Thymus (tissue), 11 donors: Measurements from ENCODE around the gene ABCA2. TPM values are rescaled to one million over a fixed set of nuclear protein-coding genes. Genes with fewer than 3 reads are reported as not detected.

Experiments used
- DNase-seq, 9 donors: peaks; one replicate each; pipeline ENCODE4 v3.0.0-alpha.2; 2013; ENCODE audit warnings: low spot score in 9 of 9, low read depth in 6 of 9, missing footprints in 1 of 9
- H3K27ac ChIP-seq, 2 donors: one replicate each; pipeline ENCODE4 v1.5.1; 2013; ENCODE audit warnings: control low read depth in 1 of 2, low read depth in 1 of 2, low read length in 1 of 2, mild to moderate bottlenecking in 1 of 2, moderate library complexity in 1 of 2
- H3K27me3 ChIP-seq, 2 donors: one replicate each; pipeline ENCODE4 v1.5.1; 2013; ENCODE audit warnings: low read length in 1 of 2; ENCODE audit not compliant: control insufficient read depth in 2 of 2, insufficient read depth in 1 of 2
- H3K36me3 ChIP-seq, 2 donors: one replicate each; pipeline ENCODE4 v1.5.1; 2013; ENCODE audit warnings: low read length in 1 of 2, mild to moderate bottlenecking in 1 of 2, moderate library complexity in 1 of 2; ENCODE audit not compliant: control insufficient read depth in 2 of 2, insufficient read depth in 2 of 2
- H3K4me1 ChIP-seq, 2 donors: one replicate each; pipeline ENCODE4 v1.5.1; 2013; ENCODE audit warnings: low read length in 2 of 2; ENCODE audit not compliant: control insufficient read depth in 2 of 2, insufficient read depth in 2 of 2
- H3K4me3 ChIP-seq, 2 donors: one replicate each; pipeline ENCODE4 v1.5.1; 2013; ENCODE audit warnings: low read length in 2 of 2, control low read depth in 1 of 2, mild to moderate bottlenecking in 1 of 2
- H3K9me3 ChIP-seq, 2 donors: one replicate each; pipeline ENCODE4 v1.5.1; 2013; ENCODE audit warnings: low read length in 1 of 2, mild to moderate bottlenecking in 1 of 2; ENCODE audit not compliant: control insufficient read depth in 2 of 2, insufficient read depth in 1 of 2
- WGBS: extraction: QIAGEN DNeasy Blood & Tissue Kit; methylation state at CpG from one replicate; pipeline ENCODE4 v1.1.7; 2013; 5-methylcytosine and 5-hydroxymethylcytosine counted together
- polyA plus RNA-seq: library from polyadenylated mRNA; stranded (reverse); fragments of 200-250 nt; gene quantifications from one replicate; pipeline ENCODE4 v1.2.3, GENCODE V29; 2013
- total RNA-seq: library from RNA; stranded (reverse); fragments of 120-200 nt; gene quantifications from one replicate; pipeline ENCODE4 v1.2.4, GENCODE V29; 2013
- donor health status: healthy.

Gene ABCA2
- total and polyA plus RNA-seq, 2 donors: 4.2 to 37.3 TPM

GRCh38 chr9:136957461-136957860, 70.6 kb downstream of the ABCA2 start:
- 94% methylated on average over 1 of the region's 1 CpG for WGBS
- no peak overlapping the region for H3K27ac ChIP-seq
- peaks cover 0 to 7% of the 10 kb centered on the region in 2 donors for H3K9me3 ChIP-seq
- peaks cover 25 to 40% of the 10 kb centered on the region in 2 donors for H3K4me1 ChIP-seq
- no peaks in the 10 kb centered on the region for H3K36me3 ChIP-seq
- no peak for DNase-seq
- no peaks in the 10 kb centered on the region for H3K27me3 ChIP-seq
- no peak overlapping the region for H3K4me3 ChIP-seq

Other genes starting within 250 kb of the ABCA2 start
Only the 30 nearest of the 38 such genes appear.
- gene AJM1, start 185.8 kb downstream of the ABCA2 start, total RNA-seq: 0.42 TPM
- gene AJM1, start 185.8 kb downstream of the ABCA2 start, polyA plus RNA-seq: 1.8 TPM
- gene PHPT1, start 178.8 kb downstream of the ABCA2 start, total RNA-seq: 66.5 TPM
- 85.7 TPM for gene PHPT1, start 178.8 kb downstream of the ABCA2 start, polyA plus RNA-seq
- gene MAMDC4, start 175.9 kb downstream of the ABCA2 start, total RNA-seq: 1.3 TPM
- 14.0 TPM for gene MAMDC4, start 175.9 kb downstream of the ABCA2 start, polyA plus RNA-seq
- gene EDF1, start 161.9 kb downstream of the ABCA2 start, total RNA-seq: 410 TPM
- gene EDF1, start 161.9 kb downstream of the ABCA2 start, polyA plus RNA-seq: 407 TPM
- 12.8 TPM for gene TRAF2, start 141.7 kb downstream of the ABCA2 start, total RNA-seq
- gene TRAF2, start 141.7 kb downstream of the ABCA2 start, polyA plus RNA-seq: 18.8 TPM
- gene FBXW5, start 83.5 kb downstream of the ABCA2 start, total RNA-seq: 101 TPM
- gene FBXW5, start 83.5 kb downstream of the ABCA2 start, polyA plus RNA-seq: 162 TPM
- gene C8G, start 83.0 kb downstream of the ABCA2 start, total RNA-seq: 2.2 TPM
- gene C8G, start 83.0 kb downstream of the ABCA2 start, polyA plus RNA-seq: 6.5 TPM
- gene LCN12, start 76.0 kb downstream of the ABCA2 start, total RNA-seq: 4.2 TPM
- 14.4 TPM for gene LCN12, start 76.0 kb downstream of the ABCA2 start, polyA plus RNA-seq
- gene PTGDS, start 50.7 kb downstream of the ABCA2 start, total RNA-seq: 5.0 TPM
- 137 TPM for gene PTGDS, start 50.7 kb downstream of the ABCA2 start, polyA plus RNA-seq
- 0.19 TPM for gene LCNL1, start 45.2 kb downstream of the ABCA2 start, total RNA-seq
- 5.0 TPM for gene LCNL1, start 45.2 kb downstream of the ABCA2 start, polyA plus RNA-seq
- 68.9 TPM for gene PAXX, start 35.8 kb downstream of the ABCA2 start, total RNA-seq
- 431 TPM for gene PAXX, start 35.8 kb downstream of the ABCA2 start, polyA plus RNA-seq
- 13.6 TPM for gene CLIC3, start 31.7 kb downstream of the ABCA2 start, total RNA-seq
- 44.6 TPM for gene CLIC3, start 31.7 kb downstream of the ABCA2 start, polyA plus RNA-seq
- gene FUT7, start 3.9 kb upstream of the ABCA2 start, total RNA-seq: 0.99 TPM
- gene FUT7, start 3.9 kb upstream of the ABCA2 start, polyA plus RNA-seq: 4.6 TPM
- gene NPDC1, start 17.9 kb upstream of the ABCA2 start, total RNA-seq: 4.8 TPM
- gene NPDC1, start 17.9 kb upstream of the ABCA2 start, polyA plus RNA-seq: 71.1 TPM
- gene ENTPD2, start 25.8 kb upstream of the ABCA2 start, total RNA-seq: 0.09 TPM
- 0.27 TPM for gene ENTPD2, start 25.8 kb upstream of the ABCA2 start, polyA plus RNA-seq
- 6.3 TPM for gene SAPCD2, start 42.3 kb upstream of the ABCA2 start, total RNA-seq
- 0.87 TPM for gene SAPCD2, start 42.3 kb upstream of the ABCA2 start, polyA plus RNA-seq
- 1.9 TPM for gene UAP1L1, start 49.3 kb upstream of the ABCA2 start, total RNA-seq
- 9.4 TPM for gene UAP1L1, start 49.3 kb upstream of the ABCA2 start, polyA plus RNA-seq
- 26.8 TPM for gene MAN1B1, start 58.7 kb upstream of the ABCA2 start, total RNA-seq
- 107 TPM for gene MAN1B1, start 58.7 kb upstream of the ABCA2 start, polyA plus RNA-seq
- gene DPP7, start 86.5 kb upstream of the ABCA2 start, total RNA-seq: 112 TPM
- gene DPP7, start 86.5 kb upstream of the ABCA2 start, polyA plus RNA-seq: 476 TPM
- gene GRIN1, start 110.9 kb upstream of the ABCA2 start, total RNA-seq: 0.19 TPM
- gene GRIN1, start 110.9 kb upstream of the ABCA2 start, polyA plus RNA-seq: 0.18 TPM
- gene LRRC26, start 141.8 kb upstream of the ABCA2 start, total RNA-seq: 0.28 TPM
- 0.05 TPM for gene LRRC26, start 141.8 kb upstream of the ABCA2 start, polyA plus RNA-seq
- gene TMEM210, start 143.8 kb upstream of the ABCA2 start, total RNA-seq: not detected
- gene TMEM210, start 143.8 kb upstream of the ABCA2 start, polyA plus RNA-seq: 0.07 TPM
- gene ANAPC2, start 160.3 kb upstream of the ABCA2 start, total RNA-seq: 19.1 TPM
- 69.4 TPM for gene ANAPC2, start 160.3 kb upstream of the ABCA2 start, polyA plus RNA-seq
- 85.2 TPM for gene SSNA1, start 160.4 kb upstream of the ABCA2 start, total RNA-seq
- gene SSNA1, start 160.4 kb upstream of the ABCA2 start, polyA plus RNA-seq: 74.9 TPM
- 2.7 TPM for gene TPRN, start 172.5 kb upstream of the ABCA2 start, total RNA-seq
- gene TPRN, start 172.5 kb upstream of the ABCA2 start, polyA plus RNA-seq: 6.2 TPM
- 20.6 TPM for gene TMEM203, start 177.4 kb upstream of the ABCA2 start, total RNA-seq
- 47.2 TPM for gene TMEM203, start 177.4 kb upstream of the ABCA2 start, polyA plus RNA-seq
- gene NDOR1, start 177.5 kb upstream of the ABCA2 start, total RNA-seq: 4.7 TPM
- 20.4 TPM for gene NDOR1, start 177.5 kb upstream of the ABCA2 start, polyA plus RNA-seq
- 0.09 TPM for gene RNF208, start 194.0 kb upstream of the ABCA2 start, total RNA-seq
- gene RNF208, start 194.0 kb upstream of the ABCA2 start, polyA plus RNA-seq: 5.3 TPM
- 0.57 TPM for gene CYSRT1, start 196.9 kb upstream of the ABCA2 start, total RNA-seq
- 2.8 TPM for gene CYSRT1, start 196.9 kb upstream of the ABCA2 start, polyA plus RNA-seq
- gene RNF224, start 199.3 kb upstream of the ABCA2 start, total RNA-seq: 0.05 TPM
- 0.16 TPM for gene RNF224, start 199.3 kb upstream of the ABCA2 start, polyA plus RNA-seq